ENCODE measurements around the gene JAK3. TPM values are rescaled to one million over a fixed set of nuclear protein-coding genes. Genes with fewer than 3 reads are reported as not detected.

The JAK3 gene
- total and polyA plus RNA-seq, 2 of the 13 experiments (the other 11 are each of a cell fraction or from before 2014, with no cell fraction given): 3.4 to 18.6 TPM

DNA sequence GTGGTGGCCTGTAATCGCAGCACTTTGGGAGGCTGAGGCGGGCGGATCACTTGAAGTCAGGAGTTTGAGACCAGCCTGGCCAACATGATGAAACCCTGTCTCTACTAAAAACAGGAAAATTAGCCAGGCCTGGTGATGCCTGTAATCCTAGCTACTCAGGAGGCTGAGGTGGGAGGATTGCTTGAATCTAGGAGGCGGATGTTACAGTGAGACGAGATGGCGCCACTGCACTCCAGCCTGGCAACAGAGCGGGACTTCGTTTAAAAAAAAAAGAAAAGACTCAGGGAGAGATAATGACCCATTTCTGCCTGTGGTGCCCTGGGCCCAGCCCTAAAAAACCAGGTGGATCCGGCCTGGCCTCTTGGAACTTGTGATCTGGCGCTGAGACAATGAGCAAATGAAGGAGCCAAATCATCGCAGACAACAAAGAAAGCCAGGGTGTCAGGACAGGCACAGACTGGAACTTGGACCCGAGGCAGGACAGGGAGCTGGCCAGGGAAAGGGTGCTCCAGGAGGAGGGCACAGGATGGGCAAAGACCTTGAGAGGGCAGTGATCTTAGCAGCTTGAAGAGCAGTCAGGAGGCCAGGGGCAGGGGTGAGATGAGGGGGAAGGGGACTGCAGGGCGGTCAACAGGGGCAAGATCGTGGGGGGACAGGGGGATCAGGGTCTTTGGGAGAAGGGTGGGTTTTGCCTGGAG is 962 bp upstream of the JAK3 start (continued):
- no peak for TF ChIP-seq NCOA1 (CRISPR knock-in tag; IDR thresholded peaks at IDR 0.05)
- TF ChIP-seq NR2F2 (IDR thresholded peaks at IDR 0.05; ENCODE audit: borderline replicate concordance, low read depth): no peak
- TF ChIP-seq ZNF644 (CRISPR knock-in tag; IDR thresholded peaks at IDR 0.05; ENCODE audit: low read depth): no peak
- TF ChIP-seq KDM3A (CRISPR knock-in tag; IDR thresholded peaks at IDR 0.05; ENCODE audit: low read depth): no peak
- TF ChIP-seq, protein P1, sequence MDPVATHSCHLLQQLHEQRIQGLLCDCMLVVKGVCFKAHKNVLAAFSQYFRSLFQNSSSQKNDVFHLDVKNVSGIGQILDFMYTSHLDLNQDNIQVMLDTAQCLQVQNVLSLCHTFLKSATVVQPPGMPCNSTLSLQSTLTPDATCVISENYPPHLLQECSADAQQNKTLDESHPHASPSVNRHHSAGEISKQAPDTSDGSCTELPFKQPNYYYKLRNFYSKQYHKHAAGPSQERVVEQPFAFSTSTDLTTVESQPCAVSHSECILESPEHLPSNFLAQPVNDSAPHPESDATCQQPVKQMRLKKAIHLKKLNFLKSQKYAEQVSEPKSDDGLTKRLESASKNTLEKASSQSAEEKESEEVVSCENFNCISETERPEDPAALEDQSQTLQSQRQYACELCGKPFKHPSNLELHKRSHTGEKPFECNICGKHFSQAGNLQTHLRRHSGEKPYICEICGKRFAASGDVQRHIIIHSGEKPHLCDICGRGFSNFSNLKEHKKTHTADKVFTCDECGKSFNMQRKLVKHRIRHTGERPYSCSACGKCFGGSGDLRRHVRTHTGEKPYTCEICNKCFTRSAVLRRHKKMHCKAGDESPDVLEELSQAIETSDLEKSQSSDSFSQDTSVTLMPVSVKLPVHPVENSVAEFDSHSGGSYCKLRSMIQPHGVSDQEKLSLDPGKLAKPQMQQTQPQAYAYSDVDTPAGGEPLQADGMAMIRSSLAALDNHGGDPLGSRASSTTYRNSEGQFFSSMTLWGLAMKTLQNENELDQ (CRISPR knock-in tag; IDR thresholded peaks at IDR 0.05; ENCODE audit: borderline replicate concordance): no peak

DNA sequence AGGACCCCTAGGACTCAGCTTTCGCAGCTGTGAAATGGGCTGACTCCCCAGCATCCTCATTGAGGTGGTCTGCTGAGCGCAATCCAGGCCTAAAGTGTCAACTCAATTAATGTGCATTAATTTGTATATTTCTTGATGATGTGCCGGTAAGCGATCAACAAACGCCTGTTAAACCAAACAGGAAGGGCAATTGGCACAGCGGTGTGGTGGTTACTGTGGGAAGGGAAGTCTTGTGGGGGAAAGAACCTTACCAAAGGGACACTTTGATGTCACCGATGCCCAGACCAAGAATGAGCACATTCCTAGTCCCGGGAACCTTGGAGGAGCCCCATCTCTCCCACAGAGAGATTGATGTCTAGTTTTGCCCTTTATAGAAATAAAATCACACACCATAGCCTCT is 1.6 kb downstream of the JAK3 start:
- H3K4me1 ChIP-seq (ENCODE audit: insufficient read depth, low read length): peaks cover 43% of the 10 kb centered on the region
- TF ChIP-seq ZNF33B (CRISPR knock-in tag; IDR thresholded peaks at IDR 0.05) (no peak), ZNF629 (CRISPR knock-in tag; conservative IDR thresholded peaks at IDR 0.05) (peak; percentile 49; the same call in 1 of the 2 replicates), HDAC6 (IDR thresholded peaks at IDR 0.05; ENCODE audit: low read depth, low read length) (no peak), ZNF549 (CRISPR knock-in tag; IDR thresholded peaks at IDR 0.05) (no peak), ZNF605 (CRISPR knock-in tag; IDR thresholded peaks at IDR 0.05) (no peak)
- no peak overlapping the region for H3K9ac ChIP-seq (ENCODE audit: insufficient read depth, low read depth, low read length)
- ATAC-seq (no peak), DNase-seq (ENCODE audit: low spot score) (no peak), FAIRE-seq (no peak)
- no TSS peak for BruUV-seq (replicated peaks)
- in situ Hi-C loops (cut with HindIII; ENCODE audit: extremely low pct_ligation_motif_present, low pct_unique_long_range_greater_than_20kb) (loop anchor here (5.0 kb wide), 1 partner anchor 49 kb away; the partner anchor contains the start of gene B3GNT3), intact Hi-C loops (cut with micrococcal nuclease; ENCODE audit: unreplicated experiment) (no loop called here)
- H3K79me2 ChIP-seq (ENCODE audit: insufficient read depth, low read length): no peaks in the 10 kb centered on the region
- POLR2A ChIA-PET: no interaction called here
- peaks cover 0 to 2% of the 10 kb centered on the region in 2 experiments; a peak in 2 of 5 replicates for H3K36me3 ChIP-seq (replicated peaks in 1 of 2; ENCODE audit: control insufficient read depth in 1 of 2, insufficient read depth in 2 of 2, low read length in 2 of 2)
- H4K20me1 ChIP-seq (ENCODE audit: insufficient read depth, low read length): no peaks in the 10 kb centered on the region
- CTCF ChIA-PET (ENCODE audit: low intra/inter-chr PET ratio, low total read pairs): no interaction called here
- H3K9me3 ChIP-seq (ENCODE audit: low read length): no peaks in the 10 kb centered on the region
- no peak overlapping the region for H2AFZ ChIP-seq (ENCODE audit: low read length)
- H3K4me3 ChIP-seq (replicated peaks in 1 of 3; ENCODE audit: insufficient read depth in 1 of 3, low read depth in 2 of 3, low read length in 3 of 3): no peak overlapping the region
- H3K4me2 ChIP-seq (ENCODE audit: low read depth, low read length): no peak overlapping the region
- H3K27ac ChIP-seq (ENCODE audit: extremely low read length, insufficient read depth, low read length): no peak overlapping the region
- 97% methylated on average over 8 of the region's 8 CpGs for WGBS (ENCODE audit: low lambda C conversion rate)
- no peaks in the 10 kb centered on the region; a peak in 1 of 5 replicates for H3K27me3 ChIP-seq (ENCODE audit: control insufficient read depth in 1 of 2, insufficient read depth in 2 of 2, low read length in 2 of 2)
